Measurements from ENCODE around the gene MAPKAPK3.
A peak's percentile ranks its signal among the peaks of the same experiment; 100 is the strongest.

The MAPKAPK3 gene

GRCh38 chr3:50626401-50626800 lies 9.4 kb downstream of the MAPKAPK3 start:
- no peak for DNase-seq (ENCODE audit: low read depth in 3 of 3)

DNA sequence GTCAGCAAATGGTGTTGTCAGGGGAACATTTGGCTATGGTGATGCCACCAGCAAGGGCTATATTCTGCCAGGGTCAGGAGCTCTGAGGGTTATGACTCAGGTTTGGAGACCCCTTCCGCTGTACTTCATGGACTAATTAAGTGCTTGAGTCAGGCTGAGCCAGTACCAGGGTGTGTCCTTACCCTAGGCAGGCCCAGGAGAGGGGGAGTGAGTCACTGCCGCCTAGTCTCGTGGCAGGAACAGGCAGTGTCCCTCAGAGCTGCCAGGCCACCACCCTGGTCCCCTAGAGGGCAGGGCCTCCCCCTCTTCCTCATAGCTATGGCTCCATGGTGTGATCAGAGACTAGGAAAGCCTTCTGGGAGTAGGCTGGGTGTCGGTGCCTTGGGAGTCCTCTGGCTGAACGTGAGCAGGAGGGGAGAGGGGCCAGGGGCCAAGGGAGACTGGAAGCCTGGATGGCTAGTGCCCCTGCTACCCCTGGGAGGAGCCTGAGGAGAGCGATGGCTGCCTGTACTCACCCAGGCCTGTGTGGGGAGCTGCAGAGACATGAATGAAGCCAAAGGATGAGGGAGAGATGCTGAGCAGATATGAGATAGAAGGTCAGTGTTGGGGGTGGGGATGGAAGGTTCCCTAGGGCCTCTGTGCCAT lies 10.6 kb downstream of the MAPKAPK3 start:
- no peak for DNase-seq (ENCODE audit: low read depth in 3 of 3)

- no peak for DNase-seq (ENCODE audit: low read depth in 3 of 3)
Observed at GRCh38 chr3:50628601-50629000, 11.7 kb downstream of the MAPKAPK3 start.

- no peak for DNase-seq (ENCODE audit: low read depth in 3 of 3)
Observed at GRCh38 chr3:50630394-50630793, 13.4 kb downstream of the MAPKAPK3 start.

GRCh38 chr3:50630877-50631276 lies 13.9 kb downstream of the MAPKAPK3 start:
- DNase-seq (ENCODE audit: low read depth in 3 of 3) = no peak

GRCh38 chr3:50632450-50632849 lies 15.5 kb downstream of the MAPKAPK3 start:
- no peak for DNase-seq (ENCODE audit: low read depth in 3 of 3)

DNA sequence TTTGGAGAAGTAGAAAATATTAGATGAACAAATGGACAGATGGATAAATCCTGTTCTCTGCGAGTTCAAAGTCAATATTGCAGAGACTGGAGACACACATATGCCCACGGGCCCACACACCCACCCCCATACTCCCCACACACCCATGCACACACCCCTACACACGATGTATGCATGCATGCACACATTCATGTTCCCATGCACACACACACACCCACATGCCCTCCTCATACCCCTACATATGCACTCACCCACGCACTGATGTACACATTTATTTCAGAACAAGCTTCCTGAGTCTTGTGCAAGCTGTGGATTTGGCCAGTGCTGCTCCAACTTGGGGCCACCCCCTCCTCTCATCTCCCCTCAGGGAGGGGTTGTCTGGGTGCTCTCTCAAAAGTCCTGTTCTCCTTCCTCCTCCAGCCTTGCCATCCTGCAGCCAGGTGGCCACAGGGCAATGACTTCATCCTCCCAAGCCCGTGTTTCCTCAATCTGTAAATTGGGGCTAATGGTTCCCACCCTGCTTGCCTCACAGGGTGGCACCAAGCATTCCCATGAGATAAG lies 16.4 kb downstream of the MAPKAPK3 start:
- no peak for DNase-seq (ENCODE audit: low read depth in 3 of 3)

DNA sequence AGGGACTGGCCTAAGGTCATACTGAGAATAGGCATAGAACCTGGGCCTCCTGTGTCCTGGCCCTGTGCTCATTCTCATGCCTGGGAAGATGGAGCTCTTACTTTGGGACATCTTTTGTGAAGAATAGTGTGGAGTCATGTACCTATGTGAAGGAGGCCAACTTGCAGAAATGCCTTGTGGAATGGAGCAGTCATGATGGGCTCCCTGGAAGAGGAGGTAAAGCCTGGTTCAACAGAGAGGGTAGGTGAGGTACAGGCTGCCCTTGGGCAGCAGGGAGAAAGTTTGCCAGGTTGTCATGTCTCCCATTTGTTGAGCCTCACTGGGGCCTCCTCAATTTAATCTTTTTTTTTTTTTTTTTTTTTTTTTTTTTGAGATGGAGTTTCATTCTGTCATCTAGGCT lies 18.1 kb downstream of the MAPKAPK3 start:
- no peak for DNase-seq (ENCODE audit: low read depth in 3 of 3)

DNA sequence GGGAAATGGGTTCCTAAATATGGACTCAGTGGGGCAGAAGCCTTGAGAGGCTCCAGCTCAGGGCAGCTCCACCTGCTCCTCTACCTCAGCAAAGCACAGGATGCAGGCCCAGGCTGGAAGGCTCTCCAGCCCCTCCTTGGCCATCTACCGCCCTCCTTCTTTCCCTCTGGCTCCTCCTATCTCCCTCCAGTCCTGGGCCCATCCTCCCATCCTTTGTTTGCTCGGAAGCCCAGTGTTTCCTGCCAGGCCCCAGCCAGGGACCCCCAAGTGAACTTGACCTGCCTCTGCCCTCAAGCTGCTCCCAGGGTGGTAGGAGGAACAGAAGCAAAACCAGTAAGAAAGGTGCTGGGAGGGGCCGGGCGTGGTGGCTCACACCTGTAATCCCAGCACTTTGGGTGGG lies 20.1 kb downstream of the MAPKAPK3 start:
- no peak for DNase-seq (ENCODE audit: low read depth in 3 of 3)

GRCh38 chr3:50637945-50638344 lies 21.0 kb downstream of the MAPKAPK3 start:
- no peak for DNase-seq (ENCODE audit: low read depth in 3 of 3)

GRCh38 chr3:50639055-50639494 lies 22.1 kb downstream of the MAPKAPK3 start:
- no peak for DNase-seq (ENCODE audit: low read depth in 3 of 3)

DNA sequence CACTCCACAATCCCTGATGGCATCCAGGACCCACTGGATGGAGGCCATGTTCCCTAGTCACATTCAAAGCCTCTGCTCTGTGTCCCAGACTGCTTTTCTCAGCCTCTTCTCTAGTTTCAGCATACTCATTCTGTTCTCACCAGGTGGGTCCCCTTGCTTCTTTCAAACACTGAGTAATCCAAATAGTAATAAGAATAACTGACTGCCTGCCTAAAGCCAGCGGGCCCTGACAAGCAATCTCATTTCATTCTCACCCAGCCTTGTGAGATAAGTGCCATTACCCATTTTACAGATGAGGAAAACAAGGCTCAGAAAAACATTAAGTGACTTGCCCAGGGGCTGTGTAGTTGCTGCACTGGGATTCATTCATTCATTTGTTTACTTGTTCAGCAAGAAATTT lies 25.4 kb downstream of the MAPKAPK3 start:
- no peak for DNase-seq (ENCODE audit: low read depth in 3 of 3)

GRCh38 chr3:50644561-50644960 lies 27.6 kb downstream of the MAPKAPK3 start:
- no peak for DNase-seq (ENCODE audit: low read depth in 3 of 3)

GRCh38 chr3:50645378-50645777 lies 28.4 kb downstream of the MAPKAPK3 start:
- no peak for DNase-seq (ENCODE audit: low read depth in 3 of 3)

GRCh38 chr3:50648313-50648712 lies 31.4 kb downstream of the MAPKAPK3 start:
- no peak for DNase-seq (ENCODE audit: low read depth in 3 of 3)

- DNase-seq (ENCODE audit: low read depth in 3 of 3) = no peak
Observed at GRCh38 chr3:50648944-50649343, 32.0 kb downstream of the MAPKAPK3 start.

DNA sequence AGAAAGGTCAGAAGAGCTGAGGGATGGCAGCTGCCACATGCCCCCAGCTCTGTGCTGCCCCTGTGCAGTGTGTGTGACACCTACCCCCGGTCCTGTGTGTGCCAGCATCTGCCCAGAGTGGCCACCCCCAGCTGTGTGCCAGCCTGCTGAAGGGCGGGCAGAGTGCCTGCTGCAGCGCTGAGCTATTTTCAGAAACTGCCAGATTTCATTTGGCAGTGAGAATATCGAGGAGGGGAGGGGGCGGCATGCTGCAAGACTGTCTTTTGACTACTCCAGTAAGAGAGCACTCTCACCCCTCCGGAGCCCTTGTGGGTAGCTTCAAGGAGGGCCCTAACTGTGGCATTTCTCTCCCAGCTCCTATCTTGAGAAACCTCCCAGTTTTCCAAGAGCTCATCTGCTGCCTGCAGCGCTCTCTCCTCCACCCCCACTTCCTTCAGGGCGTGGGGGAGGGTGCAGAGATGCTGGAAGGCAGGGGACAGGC lies 32.5 kb downstream of the MAPKAPK3 start:
- no peak for DNase-seq (ENCODE audit: low read depth in 3 of 3)

- no peak for DNase-seq (ENCODE audit: low read depth in 3 of 3)
Observed at GRCh38 chr3:50650018-50650417, 33.1 kb downstream of the MAPKAPK3 start.

DNA sequence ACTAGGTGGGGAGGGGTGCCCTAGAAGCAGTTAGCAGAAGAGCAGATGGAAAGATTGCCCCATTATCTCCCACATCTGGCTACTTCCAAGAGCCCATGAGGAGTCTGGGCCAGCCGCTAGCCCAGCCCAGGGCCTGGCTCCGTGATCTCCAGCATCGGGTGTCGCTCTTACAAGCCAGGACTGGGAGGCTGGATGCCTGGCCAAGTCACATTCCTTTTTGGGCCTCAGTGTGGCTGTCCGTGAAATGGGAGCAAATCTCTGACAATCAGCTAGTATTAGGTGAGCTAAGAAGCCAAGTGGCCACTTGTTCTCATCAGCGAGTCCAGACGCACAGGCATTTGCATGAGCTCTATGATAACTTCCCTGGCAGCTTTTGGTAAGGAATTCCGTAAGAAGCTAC lies 34.5 kb downstream of the MAPKAPK3 start:
- DNase-seq (ENCODE audit: low read depth in 3 of 3) = no peak

DNA sequence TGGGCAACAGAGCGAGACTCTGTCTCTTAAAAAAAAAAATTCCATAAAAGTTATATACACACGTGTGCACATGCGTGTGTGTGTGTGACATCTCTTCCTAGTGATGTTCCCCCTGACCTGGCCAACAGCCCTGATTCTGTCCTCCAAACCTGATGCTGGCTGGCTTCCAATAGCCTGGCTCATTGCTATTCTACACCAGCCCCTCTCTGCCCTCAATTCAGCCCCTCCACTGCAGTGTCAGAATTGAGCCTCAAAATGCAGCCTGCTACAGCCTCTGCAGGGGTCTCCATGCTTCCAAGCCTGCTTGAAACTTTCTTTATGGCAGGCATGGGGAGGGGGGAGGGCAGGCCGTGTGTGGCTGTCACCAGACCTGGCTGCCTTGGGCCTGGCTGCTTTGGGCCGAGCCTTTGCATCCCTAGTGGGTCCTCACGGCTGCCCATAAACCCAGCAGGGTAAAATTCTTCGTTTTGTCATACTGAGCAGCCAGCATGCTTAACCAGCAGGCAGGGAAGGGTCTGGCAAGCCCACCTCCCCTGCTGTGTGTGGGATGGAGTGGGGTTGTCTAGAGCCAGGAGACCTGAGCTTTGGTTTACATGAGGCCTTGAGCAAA lies 35.1 kb downstream of the MAPKAPK3 start:
- no peak for DNase-seq (ENCODE audit: low read depth in 3 of 3)

DNA sequence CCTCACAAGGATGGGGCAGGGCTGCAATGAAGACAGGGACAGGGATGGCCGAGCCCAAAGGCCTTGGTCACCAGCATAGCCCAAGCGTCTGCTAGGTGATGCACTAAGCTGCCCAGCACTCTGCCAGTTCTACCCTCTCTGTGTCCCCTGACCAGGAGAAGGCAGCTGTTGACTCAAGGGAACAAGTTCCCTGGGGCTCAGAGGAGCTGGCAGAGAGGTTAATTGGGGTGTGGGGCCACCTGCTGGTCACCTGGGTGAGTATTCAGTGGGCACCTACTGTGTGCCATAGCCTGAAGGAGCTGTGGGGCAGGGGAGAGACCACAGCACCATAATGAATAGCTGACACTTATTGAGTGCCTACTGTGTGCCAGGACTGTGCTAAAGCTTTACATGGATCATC lies 35.8 kb downstream of the MAPKAPK3 start:
- DNase-seq (ENCODE audit: low read depth in 3 of 3) = peak in 1 of 3 experiments; percentile 61

GRCh38 chr3:50653937-50654595 lies 37.1 kb downstream of the MAPKAPK3 start:
- no peak for DNase-seq (ENCODE audit: low read depth in 3 of 3)

All from stimulated activated CD4-positive, alpha-beta T cell treated with anti-CD3 and anti-CD28 coated beads, TNF-alpha, amount 100 ng/mL, for 24 hours (primary cell).